Large intestine (tissue), 3 donors: ENCODE results near the gene KLK1. TPM values are rescaled to one million over a fixed set of nuclear protein-coding genes. Genes with fewer than 3 reads are reported as not detected.
"Not testable (repeated sequence)": the region's sequence is repeated elsewhere in the genome, so short reads cannot be mapped to it uniquely, and the experiment has no call there.

Source experiments
- DNase-seq, 2 donors: peaks; one replicate each; pipeline versions ENCODE4 v3.0.0 to v3.0.0-alpha.2; 2013
- H3K27ac ChIP-seq: one replicate; pipeline ENCODE4 v1.5.1; 2013; ENCODE audit warnings: low read length
- H3K27me3 ChIP-seq: 2 replicates; pipeline ENCODE4 v1.6.1; 2013; ENCODE audit warnings: low read length; ENCODE audit not compliant: control insufficient read depth, insufficient read depth
- H3K36me3 ChIP-seq: 2 replicates; pipeline ENCODE4 v1.6.1; 2013; ENCODE audit warnings: low read length; ENCODE audit not compliant: control insufficient read depth, insufficient read depth
- H3K4me1 ChIP-seq: one replicate; pipeline ENCODE4 v1.6.1; 2013; ENCODE audit warnings: low read length; ENCODE audit not compliant: control insufficient read depth, insufficient read depth
- H3K4me3 ChIP-seq: one replicate; pipeline ENCODE4 v1.5.1; 2013; ENCODE audit warnings: low read length
- H3K9me3 ChIP-seq: one replicate; pipeline ENCODE4 v1.6.1; 2013; ENCODE audit warnings: mild to moderate bottlenecking, low read depth, low read length, moderate library complexity; ENCODE audit not compliant: control insufficient read depth
- WGBS: methylation state at CpG from one replicate; pipeline ENCODE4 v1.1.5; 2013; ENCODE audit warnings: low lambda C conversion rate; ENCODE audit not compliant: insufficient coverage; 5-methylcytosine and 5-hydroxymethylcytosine counted together
- polyA plus RNA-seq: library from polyadenylated mRNA; unstranded; fragments of 120-200 nt; gene quantifications from one replicate; pipeline ENCODE4 v1.2.1, GENCODE V29; 2013

Gene KLK1
- polyA plus RNA-seq, 1 donor = 23.1 TPM

DNA sequence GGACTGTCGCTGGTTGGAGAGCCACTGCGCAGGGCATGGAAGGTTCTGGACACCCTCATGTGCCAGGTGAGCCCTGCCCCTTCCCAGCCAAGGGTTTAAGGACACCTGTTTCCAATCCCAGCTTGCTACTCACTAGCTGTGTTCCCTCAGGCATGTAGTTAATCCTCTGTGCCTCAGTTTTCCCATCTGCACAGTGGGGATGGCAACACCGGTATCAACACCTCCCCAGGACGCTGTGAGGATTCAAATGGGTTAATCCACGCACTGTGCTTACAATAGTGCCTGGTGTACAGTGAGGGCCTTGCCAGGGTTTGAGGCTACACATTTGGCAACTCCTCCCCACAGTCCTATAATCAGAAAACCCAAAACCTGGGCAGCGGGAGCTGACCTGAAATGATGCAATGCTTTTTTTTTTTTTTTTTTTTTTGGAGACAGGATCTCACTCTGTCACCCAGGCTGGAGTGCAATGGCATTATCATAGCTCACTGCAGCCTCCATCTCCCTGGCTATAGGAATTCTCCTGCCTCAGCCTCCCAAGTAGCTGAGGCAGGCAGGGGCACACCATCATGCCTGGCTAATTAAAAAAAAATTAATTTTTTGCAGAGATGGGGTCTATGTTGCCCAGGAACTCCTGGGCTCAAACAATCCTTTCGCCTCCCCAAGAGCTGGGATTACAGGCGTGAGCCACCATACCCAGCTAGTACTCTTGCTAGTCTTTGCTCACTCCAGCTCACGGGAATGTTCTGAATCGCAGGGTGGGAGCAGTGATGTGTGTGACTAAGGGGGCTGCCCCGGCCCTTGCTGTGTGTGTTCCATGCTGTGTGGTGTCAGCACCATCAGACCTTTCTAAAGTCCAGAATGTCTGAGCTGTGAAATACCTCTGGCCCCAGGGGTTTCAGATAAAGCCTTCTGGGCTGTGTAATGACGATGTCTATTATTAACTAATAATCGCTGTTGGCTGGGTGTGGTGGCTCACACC is 31.0 kb downstream of the KLK1 start:
- no peak for DNase-seq

DNA sequence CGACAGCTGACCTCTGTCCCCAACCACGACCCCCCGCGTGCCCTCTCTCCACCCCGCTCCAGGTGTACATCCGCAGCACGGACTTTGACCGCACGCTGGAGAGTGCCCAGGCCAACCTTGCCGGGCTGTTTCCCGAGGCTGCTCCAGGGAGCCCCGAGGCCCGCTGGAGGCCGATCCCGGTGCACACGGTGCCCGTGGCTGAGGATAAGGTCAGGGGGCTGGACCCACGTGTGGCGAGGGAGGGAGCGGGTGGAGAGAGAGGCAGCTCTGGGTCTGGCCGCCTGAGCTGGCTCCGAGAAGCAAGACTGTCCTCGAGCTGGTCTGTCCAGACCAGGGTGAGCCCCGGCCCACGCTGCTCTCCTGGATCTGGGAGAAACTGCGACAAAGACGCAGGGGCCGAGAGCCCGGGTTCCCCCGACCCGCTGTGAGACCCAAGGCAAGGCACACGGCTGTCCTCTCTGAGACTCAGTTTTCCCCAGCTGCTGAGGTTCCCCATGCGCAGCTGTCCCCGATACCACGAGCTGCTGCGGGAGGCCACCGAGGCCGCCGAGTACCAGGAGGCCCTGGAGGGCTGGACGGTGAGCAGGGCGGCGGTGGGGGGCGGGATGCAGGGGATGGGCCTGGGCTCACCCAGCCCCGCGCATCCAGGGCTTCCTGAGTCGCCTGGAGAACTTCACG is 31.9 kb downstream of the KLK1 start:
- H3K36me3 ChIP-seq = peaks cover under 1% of the 10 kb centered on the region
- no peak overlapping the region for H3K4me3 ChIP-seq
- no peak for DNase-seq
- no CpG with 5 or more reads among the region's 47 CpGs for WGBS
- H3K27ac ChIP-seq = no peak overlapping the region
- H3K9me3 ChIP-seq = peaks cover 2% of the 10 kb centered on the region
- peaks cover 6% of the 10 kb centered on the region for H3K4me1 ChIP-seq
- H3K27me3 ChIP-seq = peaks cover 3% of the 10 kb centered on the region

More for the DNA sequence above, 31.0 kb downstream of the KLK1 start:
- 93% methylated on average over 3 of the region's 13 CpGs for WGBS
- Histone ChIP-seq H3K4me3 (no peak overlapping the region), H3K27ac (no peak overlapping the region), H3K9me3 (peaks cover 2% of the 10 kb centered on the region), H3K36me3 (peaks cover 9% of the 10 kb centered on the region), H3K4me1 (peaks cover 6% of the 10 kb centered on the region), H3K27me3 (peaks cover 3% of the 10 kb centered on the region)

DNA sequence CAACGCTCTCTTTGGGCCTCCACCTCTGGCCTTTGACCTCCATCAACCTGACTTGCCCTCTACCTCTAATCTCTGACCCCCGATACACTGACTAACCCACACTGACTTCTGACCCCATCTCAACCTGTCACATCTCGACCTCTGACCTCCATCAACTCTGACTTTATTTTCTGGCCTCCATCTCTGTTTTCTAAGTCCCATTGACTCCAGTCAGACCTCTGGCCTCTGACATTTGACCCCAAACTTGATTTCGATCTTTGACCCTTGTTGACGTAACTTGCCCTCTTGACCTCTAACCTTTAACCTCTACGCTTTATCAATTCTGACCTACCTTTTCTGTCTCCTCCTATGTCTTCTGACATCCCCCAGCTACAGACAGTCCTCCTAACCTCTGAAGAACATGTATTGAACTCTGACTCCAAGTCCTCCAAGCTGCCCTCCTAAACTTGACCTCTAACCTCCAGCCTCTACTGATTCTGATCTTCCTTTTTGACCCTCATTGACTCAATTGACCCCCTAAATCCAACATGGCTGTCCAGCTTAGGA is 32.6 kb downstream of the KLK1 start:
- no peak overlapping the region for H3K4me3 ChIP-seq

DNA sequence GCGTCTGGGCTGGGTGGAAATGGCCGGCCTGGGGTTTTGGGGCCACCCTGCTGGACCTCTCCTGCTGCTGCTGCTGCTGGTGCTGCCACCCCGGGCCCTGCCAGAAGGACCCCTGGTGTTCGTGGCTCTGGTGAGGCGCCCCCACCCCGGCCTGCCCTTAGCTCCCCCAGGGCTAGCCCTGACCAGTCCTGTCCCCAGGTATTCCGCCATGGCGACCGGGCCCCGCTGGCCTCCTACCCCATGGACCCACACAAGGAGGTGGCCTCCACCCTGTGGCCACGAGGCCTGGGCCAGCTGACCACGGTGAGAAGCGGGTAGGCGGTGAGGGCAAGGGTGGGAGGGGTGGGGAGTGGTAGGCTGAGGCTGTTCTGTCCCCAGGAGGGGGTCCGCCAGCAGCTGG is 33.2 kb downstream of the KLK1 start, which contains the start of gene ACP4:
ACP4 (plus strand) TSS at position 20 of the 400 bp plus-strand sequence; CDS start at position 20, 0 bp downstream.
- Histone ChIP-seq H3K27ac (no peak within 1 kb of the TSS), H3K27me3 (peaks cover 7% of the 10 kb centered on the region), H3K9me3 (peaks cover 2% of the 10 kb centered on the region), H3K4me1 (peaks cover 6% of the 10 kb centered on the region), H3K4me3 (no peak within 1 kb of the TSS), H3K36me3 (no peaks in the 10 kb centered on the region)
- DNase-seq = no peak
- no CpG with 5 or more reads among the region's 15 CpGs for WGBS

More for the DNA sequence above, 32.6 kb downstream of the KLK1 start:
- WGBS = 86% methylated on average over 4 of the region's 6 CpGs
- Histone ChIP-seq H3K36me3 (no peaks in the 10 kb centered on the region), H3K27me3 (peaks cover 3% of the 10 kb centered on the region), H3K27ac (no peak overlapping the region), H3K9me3 (peaks cover 2% of the 10 kb centered on the region), H3K4me1 (peaks cover 6% of the 10 kb centered on the region)
- no peak for DNase-seq

DNA sequence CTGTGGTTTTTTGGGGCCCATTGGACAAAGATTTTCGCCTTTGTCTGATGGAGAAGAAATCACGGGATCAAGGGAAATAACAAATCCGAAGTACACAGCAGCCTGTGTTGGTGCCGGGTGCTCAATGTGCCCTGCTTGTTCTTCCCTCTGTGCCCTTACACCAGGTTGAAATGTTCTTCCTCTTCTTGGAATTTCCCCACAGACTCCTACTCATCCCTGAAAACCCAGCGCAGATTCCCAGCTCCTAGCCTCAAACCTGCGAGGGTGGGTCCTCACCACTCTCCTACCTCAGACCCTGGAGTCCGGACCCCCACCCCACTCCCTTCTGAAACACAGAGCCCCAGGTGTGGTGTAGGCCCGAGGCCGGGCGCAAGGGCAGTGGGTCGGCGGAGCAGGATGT is 38.3 kb downstream of the KLK1 start:
- no CpG with 5 or more reads among the region's 12 CpGs for WGBS

GRCh38 chr19:50784710-50785109 is 38.9 kb downstream of the KLK1 start:
- Histone ChIP-seq H3K36me3 (no peaks in the 10 kb centered on the region), H3K27me3 (peaks cover 31% of the 10 kb centered on the region), H3K27ac (no peak overlapping the region), H3K4me1 (no peaks in the 10 kb centered on the region), H3K9me3 (no peaks in the 10 kb centered on the region), H3K4me3 (no peak overlapping the region)
- WGBS = no CpG with 5 or more reads among the region's 3 CpGs
- no peak for DNase-seq

More for the DNA sequence above, 38.3 kb downstream of the KLK1 start:
- no peak overlapping the region for H3K4me3 ChIP-seq
- H3K36me3 ChIP-seq = no peaks in the 10 kb centered on the region
- H3K27me3 ChIP-seq = peaks cover 25% of the 10 kb centered on the region
- no peak overlapping the region for H3K27ac ChIP-seq
- H3K4me1 ChIP-seq = no peaks in the 10 kb centered on the region
- no peaks in the 10 kb centered on the region for H3K9me3 ChIP-seq
- no peak for DNase-seq

DNA sequence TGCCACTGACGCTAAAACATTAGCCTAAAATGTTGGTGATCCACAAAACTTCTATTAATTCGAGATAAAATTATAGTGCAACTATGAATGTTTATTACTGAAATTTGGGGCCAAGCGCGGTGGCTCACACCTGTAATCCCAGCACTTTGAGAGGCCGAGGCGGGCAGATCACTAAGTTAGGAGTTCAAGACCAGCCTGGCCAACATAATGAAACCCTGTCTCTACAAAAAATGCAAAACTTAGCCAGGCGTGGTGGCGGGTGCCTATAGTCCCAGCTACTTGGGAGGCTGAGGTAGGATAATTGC is 39.8 kb downstream of the KLK1 start:
- not testable (repeated sequence) for H3K4me1 ChIP-seq, H3K27ac ChIP-seq, DNase-seq, H3K9me3 ChIP-seq, H3K36me3 ChIP-seq, H3K4me3 ChIP-seq
- no CpG with 5 or more reads among the region's 8 CpGs for WGBS
- H3K27me3 ChIP-seq = peaks cover 40% of the 10 kb centered on the region

- Histone ChIP-seq H3K4me1 (no peaks in the 10 kb centered on the region), H3K36me3 (no peaks in the 10 kb centered on the region), H3K27me3 (peaks cover 61% of the 10 kb centered on the region), H3K27ac (no peak overlapping the region), H3K4me3 (no peak overlapping the region), H3K9me3 (no peaks in the 10 kb centered on the region)
- 90% methylated on average over 2 of the region's 16 CpGs for WGBS
- no peak for DNase-seq
Observed at GRCh38 chr19:50780753-50781435, 42.7 kb downstream of the KLK1 start.

DNA sequence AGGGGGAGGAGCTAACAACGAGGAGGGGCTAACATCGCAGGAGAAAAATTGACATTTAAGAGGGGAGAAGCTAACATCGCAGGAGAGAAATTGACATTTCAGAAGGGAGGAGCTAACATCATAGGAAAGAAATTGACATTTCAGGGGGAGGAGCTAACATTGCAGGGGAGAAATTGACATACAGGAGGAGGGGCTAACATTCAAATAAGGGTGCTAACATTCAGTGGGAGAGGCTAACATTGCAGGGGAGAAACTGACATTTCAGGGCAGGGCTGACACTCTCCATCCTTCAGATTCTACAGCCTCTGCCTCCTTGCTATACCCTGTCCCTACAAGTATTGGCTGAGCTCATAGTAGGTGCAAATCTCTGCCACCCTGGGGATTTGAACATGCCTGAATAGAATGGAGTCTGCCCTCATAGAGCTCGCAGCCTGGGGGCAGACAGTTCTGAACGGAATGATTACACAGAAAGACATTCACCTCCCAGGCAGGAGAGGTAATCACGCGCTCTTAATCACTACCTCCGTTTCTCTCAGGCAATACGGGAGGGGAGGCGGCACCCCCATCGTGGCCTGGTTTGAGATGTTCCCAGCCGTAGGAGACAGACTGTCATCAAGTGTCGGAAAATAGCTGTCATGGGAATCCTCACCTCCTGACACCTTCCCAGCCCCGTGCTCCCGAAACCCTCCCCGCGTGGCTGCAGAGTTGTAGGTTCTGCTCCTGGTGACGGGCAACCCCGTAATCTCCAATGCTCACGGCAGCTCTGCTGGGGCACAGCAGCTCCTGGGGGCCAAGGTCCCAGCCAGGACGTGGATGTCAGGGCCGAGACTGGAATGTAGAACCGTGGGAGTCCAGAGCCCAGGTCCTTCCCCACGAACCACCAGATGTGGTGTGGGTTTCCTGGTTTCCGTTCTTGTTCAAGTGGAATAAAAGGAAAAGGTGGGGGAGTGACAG is 43.8 kb downstream of the KLK1 start:
- Histone ChIP-seq H3K27me3 (peaks cover 59% of the 10 kb centered on the region), H3K36me3 (no peaks in the 10 kb centered on the region), H3K27ac (no peak overlapping the region), H3K9me3 (no peaks in the 10 kb centered on the region), H3K4me3 (no peak overlapping the region), H3K4me1 (no peaks in the 10 kb centered on the region)
- WGBS = 80% methylated on average over 2 of the region's 25 CpGs
- DNase-seq = no peak
